HG03558 (cell line): Measurements from ENCODE around the gene MED16.
"Not testable (repeated sequence)": the region's sequence is repeated elsewhere in the genome, so short reads cannot be mapped to it uniquely, and the experiment has no call there.

Experiments used
- ATAC-seq: cut with Tn5 transposase; IDR thresholded peaks from one replicate; pipeline ENCODE4 v1.9.1; 2021; ENCODE audit warnings: moderate number of reproducible peaks; ENCODE audit not compliant: unreplicated experiment; ENCODE audit errors: extremely low read depth

Gene MED16

GRCh38 chr19:891421-892200, 1.4 kb downstream of the MED16 start:
- not testable (repeated sequence) for ATAC-seq

- no peak for ATAC-seq
Measured at GRCh38 chr19:890831-891230, 2.2 kb downstream of the MED16 start.

GRCh38 chr19:889662-890295, 3.2 kb downstream of the MED16 start:
- no peak for ATAC-seq

- no peak for ATAC-seq
Measured at GRCh38 chr19:888581-889385, 4.2 kb downstream of the MED16 start.

- no peak for ATAC-seq
Measured at GRCh38 chr19:887599-887998, 5.4 kb downstream of the MED16 start.

- no peak for ATAC-seq
Measured at GRCh38 chr19:887072-887471, 5.9 kb downstream of the MED16 start.

- no peak for ATAC-seq
Measured at GRCh38 chr19:885536-886224, 7.3 kb downstream of the MED16 start.

GRCh38 chr19:884420-885211, 8.4 kb downstream of the MED16 start:
- ATAC-seq, result no peak

GRCh38 chr19:883661-884211, 9.3 kb downstream of the MED16 start:
- ATAC-seq, result no peak

- ATAC-seq, result no peak
Measured at GRCh38 chr19:882871-883497, 10.0 kb downstream of the MED16 start.

GRCh38 chr19:881385-882071, 11.5 kb downstream of the MED16 start:
- ATAC-seq, result no peak

GRCh38 chr19:879711-880438, 13.1 kb downstream of the MED16 start:
- ATAC-seq, result no peak

GRCh38 chr19:878751-879561, 14.0 kb downstream of the MED16 start:
- ATAC-seq, result not testable (repeated sequence)

- ATAC-seq, result not testable (repeated sequence)
Measured at GRCh38 chr19:877992-878660, 14.9 kb downstream of the MED16 start.

GRCh38 chr19:876780-877314, 16.1 kb downstream of the MED16 start:
- no peak for ATAC-seq

- no peak for ATAC-seq
Measured at GRCh38 chr19:876089-876488, 16.9 kb downstream of the MED16 start.
